ENCODE data around the gene MAPK8IP1. TPM values are rescaled to one million over a fixed set of nuclear protein-coding genes. Genes with fewer than 3 reads are reported as not detected.

MAPK8IP1 gene
- total RNA-seq, 1 experiment from 2014 or later, result 8.2 TPM

DNA sequence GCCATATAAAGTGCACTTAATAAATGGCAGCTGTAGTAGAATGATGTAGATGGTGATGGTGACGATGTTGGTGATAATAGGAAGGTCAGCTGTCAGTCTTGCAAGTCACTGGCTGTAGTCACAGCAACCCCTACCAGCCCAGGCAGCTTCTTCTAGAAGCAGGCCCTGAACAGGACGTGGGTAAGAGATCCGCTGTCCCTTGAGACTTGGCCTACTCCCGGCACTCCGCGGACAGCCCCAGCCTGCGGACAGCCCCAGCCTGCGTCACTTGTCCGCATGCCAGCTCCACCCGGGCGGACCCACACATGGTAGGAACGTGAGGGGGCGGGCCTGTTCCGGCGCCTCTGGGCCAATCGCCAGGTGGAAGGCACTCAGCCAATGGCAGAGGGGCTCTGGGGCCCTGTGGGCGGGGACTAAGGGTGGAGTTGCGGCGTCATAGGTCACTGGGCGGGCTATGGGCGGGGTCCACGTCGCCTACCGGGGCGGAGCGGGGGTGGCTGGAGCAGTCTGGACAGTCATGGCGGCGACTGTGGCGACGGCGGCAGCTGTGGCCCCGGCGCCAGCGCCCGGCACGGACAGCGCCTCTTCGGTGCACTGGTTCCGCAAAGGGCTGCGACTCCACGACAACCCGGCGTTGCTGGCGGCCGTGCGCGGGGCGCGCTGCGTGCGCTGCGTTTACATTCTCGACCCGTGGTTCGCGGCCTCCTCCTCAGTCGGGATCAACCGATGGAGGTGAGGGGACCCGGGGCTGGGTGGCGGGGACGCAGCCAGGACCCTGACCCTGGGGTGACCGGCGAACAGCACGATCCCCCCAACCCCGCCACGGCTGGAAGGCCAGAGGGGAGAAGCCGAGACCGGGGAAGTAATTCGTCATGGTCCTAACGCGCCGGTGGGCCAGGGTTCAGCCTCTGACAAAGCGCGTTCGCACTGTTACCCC, 38.2 kb upstream of the MAPK8IP1 start, which contains the start of gene CRY2:
CRY2 (plus strand) TSS at position 502 of the 937 bp plus-strand sequence; CDS start at position 518, 16 bp downstream.
- TF ChIP-seq, protein P1, sequence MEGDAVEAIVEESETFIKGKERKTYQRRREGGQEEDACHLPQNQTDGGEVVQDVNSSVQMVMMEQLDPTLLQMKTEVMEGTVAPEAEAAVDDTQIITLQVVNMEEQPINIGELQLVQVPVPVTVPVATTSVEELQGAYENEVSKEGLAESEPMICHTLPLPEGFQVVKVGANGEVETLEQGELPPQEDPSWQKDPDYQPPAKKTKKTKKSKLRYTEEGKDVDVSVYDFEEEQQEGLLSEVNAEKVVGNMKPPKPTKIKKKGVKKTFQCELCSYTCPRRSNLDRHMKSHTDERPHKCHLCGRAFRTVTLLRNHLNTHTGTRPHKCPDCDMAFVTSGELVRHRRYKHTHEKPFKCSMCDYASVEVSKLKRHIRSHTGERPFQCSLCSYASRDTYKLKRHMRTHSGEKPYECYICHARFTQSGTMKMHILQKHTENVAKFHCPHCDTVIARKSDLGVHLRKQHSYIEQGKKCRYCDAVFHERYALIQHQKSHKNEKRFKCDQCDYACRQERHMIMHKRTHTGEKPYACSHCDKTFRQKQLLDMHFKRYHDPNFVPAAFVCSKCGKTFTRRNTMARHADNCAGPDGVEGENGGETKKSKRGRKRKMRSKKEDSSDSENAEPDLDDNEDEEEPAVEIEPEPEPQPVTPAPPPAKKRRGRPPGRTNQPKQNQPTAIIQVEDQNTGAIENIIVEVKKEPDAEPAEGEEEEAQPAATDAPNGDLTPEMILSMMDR (IDR thresholded peaks at IDR 0.05; ENCODE audit: insufficient read depth in 1 of 2, low read depth in 1 of 2, low read length in 1 of 2, severe bottlenecking in 1 of 2, unreplicated experiment in 1 of 2), result no peak
- Histone ChIP-seq H3K36me3 (ENCODE audit: control insufficient read depth, insufficient read depth, low read length) (no peaks in the 10 kb centered on the region), H3K9me3 (no peaks in the 10 kb centered on the region), H3K4me3 (ENCODE audit: low read depth, low read length) (peak within 1 kb of the TSS; percentile 80), H3K4me1 (peaks cover 18% of the 10 kb centered on the region), H3K27me3 (replicated peaks; ENCODE audit: control insufficient read depth, insufficient read depth, low read length) (no peaks in the 10 kb centered on the region)
- peak within 1 kb of the TSS; percentile 86 for H3K27ac Mint-ChIP-seq (ENCODE audit: unreplicated experiment)
- POLR2A ChIA-PET, result interaction anchor here (0.5 to 1.0 kb wide), 6 partner anchors 31 to 103 kb away, joined by 4 to 11 read pairs (median 7); partner anchors contain the start of genes PEX16 and SLC35C1
- H3K4me1 Mint-ChIP-seq (ENCODE audit: low read depth, unreplicated experiment), result peaks cover 26% of the 10 kb centered on the region
- intact Hi-C loops (cut with micrococcal nuclease; ENCODE audit: unreplicated experiment), result loop anchor here (1.0 kb wide), 5 partner anchors 24 to 75 kb away; partner anchors contain the start of genes LARGE2, MAPK8IP1, PEX16 and SLC35C1
- BruUV-seq (replicated peaks), result no TSS peak
- DNase-seq, result peak; percentile 100
- no peaks in the 10 kb centered on the region for H3K9me3 Mint-ChIP-seq (ENCODE audit: unreplicated experiment)
- CTCF ChIA-PET, result interaction anchor here (0.5 to 1.8 kb wide), 5 partner anchors 13 to 118 kb away, joined by 3 to 10 read pairs (median 5); no protein-coding TSS in a partner anchor
- peaks cover 26% of the 10 kb centered on the region for H3K36me3 Mint-ChIP-seq (ENCODE audit: insufficient read depth, unreplicated experiment)
- peak within 1 kb of the TSS; percentile 81 for H3K4me3 Mint-ChIP-seq (ENCODE audit: unreplicated experiment)
- no peaks in the 10 kb centered on the region for H3K27me3 Mint-ChIP-seq (ENCODE audit: insufficient read depth, unreplicated experiment)

DNA sequence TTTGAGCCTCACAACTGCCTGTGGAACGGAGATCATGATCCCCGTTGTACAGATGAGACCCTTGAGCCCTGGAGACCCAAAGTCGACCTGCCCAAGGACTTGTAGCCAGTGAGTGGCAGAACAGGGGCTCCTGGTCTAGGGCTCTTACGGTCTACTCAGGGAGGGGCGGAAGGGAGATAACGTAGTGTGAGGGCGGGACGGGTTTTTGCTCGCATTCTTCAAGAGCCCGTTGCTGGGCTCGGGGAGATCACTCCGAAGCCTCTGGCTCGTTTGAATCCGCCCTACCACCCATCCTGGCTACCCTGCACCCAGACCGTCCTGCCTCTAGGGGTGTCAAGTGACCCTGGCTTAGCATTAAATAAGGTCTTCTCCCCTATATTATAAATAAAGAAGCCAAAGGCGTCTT, 37.5 kb upstream of the MAPK8IP1 start:
- peaks cover 20% of the 10 kb centered on the region for H3K4me1 Mint-ChIP-seq (ENCODE audit: low read depth, unreplicated experiment)
- CTCF ChIA-PET, result interaction anchor here (0.6 to 1.8 kb wide), 4 partner anchors 12 to 1136 kb away, joined by 3 to 10 read pairs (median 6); no protein-coding TSS in a partner anchor
- no peaks in the 10 kb centered on the region for H3K9me3 ChIP-seq
- TF ChIP-seq, protein P1 (IDR thresholded peaks at IDR 0.05; ENCODE audit: insufficient read depth in 1 of 2, low read depth in 1 of 2, low read length in 1 of 2, severe bottlenecking in 1 of 2, unreplicated experiment in 1 of 2), result no peak
- H3K4me1 ChIP-seq, result peaks cover 18% of the 10 kb centered on the region
- H3K27ac Mint-ChIP-seq (ENCODE audit: unreplicated experiment), result peak overlapping the region; percentile 81
- POLR2A ChIA-PET, result interaction anchor here (0.6 kb wide), 1 partner anchor 131 kb away, joined by 4 read pairs; no protein-coding TSS in a partner anchor
- H3K36me3 ChIP-seq (ENCODE audit: control insufficient read depth, insufficient read depth, low read length), result no peaks in the 10 kb centered on the region
- BruUV-seq (replicated peaks), result TSS peak; percentile 36
- H3K27me3 Mint-ChIP-seq (ENCODE audit: insufficient read depth, unreplicated experiment), result no peaks in the 10 kb centered on the region
- H3K4me3 ChIP-seq (ENCODE audit: low read depth, low read length), result peak overlapping the region; percentile 80
- peak overlapping the region; percentile 81 for H3K4me3 Mint-ChIP-seq (ENCODE audit: unreplicated experiment)
- intact Hi-C loops (cut with micrococcal nuclease; ENCODE audit: unreplicated experiment), result loop anchor here (1.0 kb wide), 5 partner anchors 25 to 74 kb away; partner anchors contain the start of genes LARGE2, MAPK8IP1, PEX16 and SLC35C1
- peak; percentile 65 to 72 for DNase-seq
- H3K9me3 Mint-ChIP-seq (ENCODE audit: unreplicated experiment), result no peaks in the 10 kb centered on the region
- no peaks in the 10 kb centered on the region for H3K27me3 ChIP-seq (replicated peaks; ENCODE audit: control insufficient read depth, insufficient read depth, low read length)
- peaks cover 26% of the 10 kb centered on the region for H3K36me3 Mint-ChIP-seq (ENCODE audit: insufficient read depth, unreplicated experiment)

DNA sequence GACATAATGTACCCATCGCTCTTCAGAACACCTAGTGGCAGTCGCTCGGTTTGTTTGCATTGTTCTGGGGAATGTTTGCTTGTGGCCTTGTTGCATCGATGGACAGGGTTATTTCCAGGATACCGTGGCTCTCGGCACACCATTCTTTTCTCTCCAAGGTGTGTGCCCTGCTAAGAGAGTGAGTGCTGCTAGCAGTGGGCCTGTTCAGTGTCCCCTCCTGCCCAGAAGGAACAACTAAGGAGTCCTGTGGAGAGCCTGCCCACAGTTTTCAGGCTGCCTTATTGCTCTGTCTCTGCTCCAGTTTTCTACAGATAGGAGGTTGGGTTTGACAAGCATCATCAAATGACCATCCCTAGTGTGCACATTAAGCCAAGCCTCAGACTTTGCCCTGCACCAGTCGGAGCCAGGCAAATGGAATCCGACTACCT, 36.8 kb upstream of the MAPK8IP1 start:
- Histone ChIP-seq H3K4me3 (ENCODE audit: low read depth, low read length) (peak overlapping the region; percentile 80), H3K27me3 (replicated peaks; ENCODE audit: control insufficient read depth, insufficient read depth, low read length) (no peaks in the 10 kb centered on the region), H3K9me3 (no peaks in the 10 kb centered on the region), H3K36me3 (ENCODE audit: control insufficient read depth, insufficient read depth, low read length) (no peaks in the 10 kb centered on the region), H3K4me1 (peaks cover 15% of the 10 kb centered on the region)
- peak in 1 of 2 experiments; percentile 51 for DNase-seq
- intact Hi-C loops (cut with micrococcal nuclease; ENCODE audit: unreplicated experiment), result no loop called here
- ChIA-PET CTCF (interaction anchor here (0.6 kb wide), 1 partner anchor 1135 kb away, joined by 3 read pairs; no protein-coding TSS in a partner anchor), POLR2A (interaction anchor here (0.6 kb wide), 1 partner anchor 130 kb away, joined by 4 read pairs; no protein-coding TSS in a partner anchor)
- Mint-ChIP-seq H3K9me3 (ENCODE audit: unreplicated experiment) (no peaks in the 10 kb centered on the region), H3K27ac (ENCODE audit: unreplicated experiment) (peak overlapping the region; percentile 81), H3K36me3 (ENCODE audit: insufficient read depth, unreplicated experiment) (peaks cover 26% of the 10 kb centered on the region), H3K4me1 (ENCODE audit: low read depth, unreplicated experiment) (peaks cover 13% of the 10 kb centered on the region), H3K4me3 (ENCODE audit: unreplicated experiment) (peak overlapping the region; percentile 81), H3K27me3 (ENCODE audit: insufficient read depth, unreplicated experiment) (no peaks in the 10 kb centered on the region)
- no TSS peak for BruUV-seq (replicated peaks)
- TF ChIP-seq, protein P1 (IDR thresholded peaks at IDR 0.05; ENCODE audit: insufficient read depth in 1 of 2, low read depth in 1 of 2, low read length in 1 of 2, severe bottlenecking in 1 of 2, unreplicated experiment in 1 of 2), result no peak
